Body of pancreas (tissue), 4 donors: ENCODE results near the gene MAD1L1. TPM values are rescaled to one million over a fixed set of nuclear protein-coding genes. Genes with fewer than 3 reads are reported as not detected.

Experiments used
- ATAC-seq: fragments of 150-250 bp; one replicate; pipeline ENCODE4 v1.9.1; 2016
- DNase-seq, 4 donors: peaks; one replicate each; pipeline ENCODE4 v3.0.0-alpha.2; 2019
- H3K27ac ChIP-seq, 4 donors: fragments of 200-600 bp; sonication (generic); 1 replicate in 3 of 4; 2 replicates in 1 of 4; pipeline versions ENCODE4 v1.5.1 to v1.6.1; 2016 to 2019; ENCODE audit warnings: mild to moderate bottlenecking in 1 of 4, mixed read lengths in 1 of 4, moderate library complexity in 1 of 4
- H3K27me3 ChIP-seq, 2 donors: fragments of 200-600 bp; sonication (generic); one replicate each; pipeline ENCODE4 v1.6.0; 2016; ENCODE audit warnings: mild to moderate bottlenecking in 1 of 2
- H3K36me3 ChIP-seq, 2 donors: fragments of 200-600 bp; sonication (generic); replicated peaks in 1 of 2; 2 replicates each; pipeline ENCODE4 v1.5.1; 2016; ENCODE audit warnings: low read depth in 2 of 2; ENCODE audit not compliant: insufficient read depth in 1 of 2
- H3K4me1 ChIP-seq: fragments of 200-600 bp; sonication (generic); one replicate; pipeline ENCODE4 v1.6.0; 2016
- H3K4me3 ChIP-seq, 2 donors: fragments of 200-600 bp; sonication (generic); 1 replicate in 1 of 2; 2 replicates in 1 of 2; pipeline ENCODE4 v1.5.1; 2016 to 2019
- H3K9me3 ChIP-seq, 3 donors: fragments of 200-600 bp; sonication (generic); 1 replicate in 2 of 3; 2 replicates in 1 of 3; pipeline ENCODE4 v1.5.1; 2016
- CTCF ChIP-seq, 7 experiments: fragments of 450-650 bp in 4 of 7; fragments of 200-600 bp in 3 of 7; sonication (generic) in 3 of 7; IDR thresholded peaks; one replicate each; pipeline ENCODE4 v1.5.1; 2016 to 2019; ENCODE audit warnings: antibody characterized with exemption in 7 of 7
- POLR2A ChIP-seq, 3 donors: fragments of 450-650 bp; IDR thresholded peaks; one replicate each; pipeline ENCODE4 v1.6.1; 2016; ENCODE audit warnings: antibody characterized with exemption in 3 of 3, mild to moderate bottlenecking in 2 of 3
- WGBS, 2 donors: methylation state at CpG; one replicate each; pipeline ENCODE4 v1.1.5; 2017; 5-methylcytosine and 5-hydroxymethylcytosine counted together
- intact Hi-C: fragments of 100-400 bp; cut with DNase I; formaldehyde crosslinking; loops from one replicate; pipeline ENCODE4 v1.15.1; 2023
- total RNA-seq, 2 donors: library from RNA; depleted of rRNA; stranded (reverse); fragments of >200 nt; gene quantifications; one replicate each; pipeline ENCODE4 v1.1.0, GENCODE V29; 2016

The MAD1L1 gene
- total RNA-seq, 2 donors from 2014 or later: 14.0 to 66.9 TPM

- H3K4me1 ChIP-seq: peaks cover 24% of the 10 kb centered on the region
- no peaks in the 10 kb centered on the region for H3K36me3 ChIP-seq
- no peak for TF ChIP-seq POLR2A (IDR thresholded peaks at IDR 0.05)
- no peak for TF ChIP-seq CTCF (IDR thresholded peaks at IDR 0.05)
- no peak overlapping the region for H3K4me3 ChIP-seq
- intact Hi-C loops: no loop called here
- H3K9me3 ChIP-seq: no peaks in the 10 kb centered on the region
- H3K27ac ChIP-seq: no peak overlapping the region
- ATAC-seq (no peak), DNase-seq (no peak)
- H3K27me3 ChIP-seq: no peaks in the 10 kb centered on the region
- 69 to 86% methylated on average over 10 of the region's 10 CpGs for WGBS, 2 donors
These were observed 308.4 kb downstream of the MAD1L1 start for GRCh38 chr7:1924258-1924817.

DNA sequence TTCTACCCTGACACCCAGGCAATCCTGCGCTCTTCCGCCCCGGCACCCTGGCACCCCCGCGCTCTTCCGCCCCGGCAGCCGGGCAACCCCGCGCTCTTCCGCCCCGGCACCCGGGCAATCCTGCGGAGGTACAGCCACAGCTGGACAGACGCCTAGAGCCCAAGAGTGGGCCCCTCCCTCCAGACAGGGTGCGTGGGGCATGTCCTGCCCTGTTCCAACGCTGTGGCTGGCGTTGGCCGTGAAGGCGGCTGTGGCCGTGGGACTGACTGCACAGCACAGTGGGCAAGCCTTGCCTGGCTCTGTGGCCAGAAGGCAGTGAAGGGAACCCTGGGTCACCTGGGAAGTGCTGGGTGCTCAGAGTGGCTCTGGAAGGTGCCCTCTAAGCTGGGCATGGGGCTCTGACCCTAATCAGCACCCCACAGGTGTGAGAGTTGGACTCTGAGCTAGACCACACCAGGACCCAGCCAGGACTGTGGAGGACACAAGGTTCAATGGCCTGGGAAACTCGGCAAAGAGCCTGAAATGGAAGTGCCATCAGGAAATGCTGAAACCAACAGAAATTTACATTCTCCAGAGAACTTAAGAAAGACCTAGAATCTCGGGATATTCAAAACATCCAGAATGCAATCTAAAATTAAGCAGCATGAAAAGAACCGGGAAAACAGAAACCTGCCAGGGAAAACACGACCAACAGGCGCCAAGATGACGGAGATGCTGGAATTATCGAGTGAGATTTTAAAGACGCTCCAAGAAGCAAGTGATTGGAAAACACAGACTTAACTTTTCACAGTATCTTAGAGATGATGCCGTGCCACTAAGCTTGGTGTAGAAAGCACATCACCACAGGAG, 309.1 kb downstream of the MAD1L1 start:
- no peaks in the 10 kb centered on the region for H3K9me3 ChIP-seq
- no peak for ATAC-seq
- H3K4me3 ChIP-seq: no peak overlapping the region
- no peaks in the 10 kb centered on the region for H3K36me3 ChIP-seq
- H3K4me1 ChIP-seq: peaks cover 18% of the 10 kb centered on the region
- 93 to 98% methylated on average over 29 to 30 of the region's 30 CpGs for WGBS, 2 donors
- H3K27ac ChIP-seq: no peak overlapping the region
- H3K27me3 ChIP-seq: no peaks in the 10 kb centered on the region
- TF ChIP-seq CTCF (IDR thresholded peaks at IDR 0.05) (no peak), POLR2A (IDR thresholded peaks at IDR 0.05) (no peak)
- no peak for DNase-seq
- intact Hi-C loops: no loop called here

DNA sequence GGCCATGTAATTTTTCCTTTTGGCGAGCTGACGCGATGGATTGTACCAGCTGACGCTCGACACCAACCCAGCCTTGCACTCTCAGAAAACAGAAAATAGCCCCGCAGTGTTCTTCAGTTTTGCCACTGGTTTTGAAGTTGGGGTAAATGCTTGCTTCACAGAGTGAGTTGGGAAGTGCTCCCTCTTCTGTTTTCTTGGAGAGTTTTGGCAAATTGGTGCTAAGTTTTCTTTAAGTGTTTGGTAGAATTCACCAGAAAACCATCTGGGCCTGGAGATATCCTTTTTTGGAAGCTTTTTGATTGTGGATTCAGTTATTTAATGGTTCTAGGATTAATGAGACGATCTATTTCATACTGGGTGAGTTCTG, 309.9 kb downstream of the MAD1L1 start:
- 94 to 96% methylated on average over 7 of the region's 7 CpGs for WGBS, 2 donors
- H3K4me3 ChIP-seq: no peak overlapping the region
- H3K27ac ChIP-seq: no peak overlapping the region
- H3K36me3 ChIP-seq: no peaks in the 10 kb centered on the region
- no peak for DNase-seq
- H3K27me3 ChIP-seq: no peaks in the 10 kb centered on the region
- ATAC-seq: no peak
- H3K4me1 ChIP-seq: peaks cover 11% of the 10 kb centered on the region
- intact Hi-C loops: no loop called here
- no peaks in the 10 kb centered on the region for H3K9me3 ChIP-seq
- TF ChIP-seq POLR2A (IDR thresholded peaks at IDR 0.05): no peak
- no peak for TF ChIP-seq CTCF (IDR thresholded peaks at IDR 0.05)

GRCh38 chr7:1922071-1922869, 310.5 kb downstream of the MAD1L1 start:
- Histone ChIP-seq H3K27ac (no peak overlapping the region), H3K9me3 (no peaks in the 10 kb centered on the region), H3K4me1 (peaks cover 11% of the 10 kb centered on the region), H3K4me3 (no peak overlapping the region), H3K36me3 (no peaks in the 10 kb centered on the region), H3K27me3 (no peaks in the 10 kb centered on the region)
- intact Hi-C loops: no loop called here
- DNase-seq (no peak), ATAC-seq (no peak)
- WGBS, 2 donors: 83 to 93% methylated on average over 36 to 42 of the region's 42 CpGs
- TF ChIP-seq POLR2A (IDR thresholded peaks at IDR 0.05) (no peak), CTCF (IDR thresholded peaks at IDR 0.05) (no peak)
